GM18868 (cell line): ENCODE measurements around the gene DRAP1.
"Not testable (repeated sequence)": the region's sequence is repeated elsewhere in the genome, so short reads cannot be mapped to it uniquely, and the experiment has no call there.

ENCODE experiments used
- ATAC-seq: cut with Tn5 transposase; IDR thresholded peaks from one replicate; pipeline ENCODE4 v1.9.1; 2021; ENCODE audit warnings: mild to moderate bottlenecking, moderate library complexity; ENCODE audit not compliant: unreplicated experiment

DRAP1 gene

GRCh38 chr11:65886826-65887722 lies 32.2 kb upstream of the DRAP1 start:
- no peak for ATAC-seq

DNA sequence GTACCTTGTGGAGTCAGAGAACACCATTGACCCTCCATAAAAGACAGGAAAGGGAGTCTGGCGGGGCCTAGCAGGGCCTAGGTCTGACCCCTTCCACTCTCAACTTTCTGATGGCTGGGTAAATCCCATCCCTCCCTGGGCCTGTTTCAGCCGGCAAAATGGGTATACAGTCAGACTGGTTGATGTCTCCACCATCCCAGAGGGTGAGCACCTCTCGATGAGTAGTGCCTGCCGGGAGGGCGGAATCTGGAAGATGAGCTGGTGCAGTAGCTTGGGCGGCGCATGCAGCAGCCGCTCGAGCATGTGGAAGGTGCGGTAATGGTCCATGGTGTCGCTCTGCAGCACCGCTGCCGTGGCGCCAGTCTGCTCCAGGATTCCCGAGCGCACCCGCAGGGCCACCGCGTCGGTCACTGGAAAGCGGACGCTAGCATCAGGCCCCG lies 31.5 kb upstream of the DRAP1 start:
- no peak for ATAC-seq

GRCh38 chr11:65888163-65888814 lies 30.9 kb upstream of the DRAP1 start, which contains the start of gene FIBP:
FIBP (minus strand) TSS chr11:65888471; CDS start chr11:65888418, 53 bp downstream.
- ATAC-seq, result peak; percentile 58

GRCh38 chr11:65890324-65891218 lies 28.7 kb upstream of the DRAP1 start, which contains the start of gene CCDC85B:
CCDC85B (plus strand) TSS chr11:65890673; CDS start chr11:65890784, 111 bp downstream.
- ATAC-seq, result peak; percentile 54

- ATAC-seq, result no peak
These were observed 27.7 kb upstream of the DRAP1 start for GRCh38 chr11:65891219-65892136.

DNA sequence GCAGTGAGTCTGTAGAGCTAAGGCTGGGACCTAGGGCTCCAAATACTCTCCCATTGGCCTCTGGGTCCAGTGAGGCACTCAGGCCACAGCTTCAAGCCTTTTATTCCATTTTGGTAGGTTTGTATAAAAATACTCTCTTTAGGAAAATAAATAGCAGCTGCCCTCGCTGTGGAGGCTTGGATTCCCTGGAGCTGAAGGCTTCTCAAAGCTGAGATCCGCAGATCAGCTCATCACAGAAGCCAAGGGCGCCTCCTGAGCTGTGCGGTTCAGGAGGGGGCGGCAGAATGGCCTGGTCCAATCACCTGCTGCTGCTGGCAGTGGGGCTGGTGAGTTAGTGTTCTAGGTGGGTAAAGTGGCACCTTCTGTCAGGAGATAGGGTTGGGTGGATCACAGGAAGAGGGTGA lies 27.1 kb upstream of the DRAP1 start:
- not testable (repeated sequence) for ATAC-seq

GRCh38 chr11:65892661-65893317 lies 26.4 kb upstream of the DRAP1 start:
- ATAC-seq, result no peak

DNA sequence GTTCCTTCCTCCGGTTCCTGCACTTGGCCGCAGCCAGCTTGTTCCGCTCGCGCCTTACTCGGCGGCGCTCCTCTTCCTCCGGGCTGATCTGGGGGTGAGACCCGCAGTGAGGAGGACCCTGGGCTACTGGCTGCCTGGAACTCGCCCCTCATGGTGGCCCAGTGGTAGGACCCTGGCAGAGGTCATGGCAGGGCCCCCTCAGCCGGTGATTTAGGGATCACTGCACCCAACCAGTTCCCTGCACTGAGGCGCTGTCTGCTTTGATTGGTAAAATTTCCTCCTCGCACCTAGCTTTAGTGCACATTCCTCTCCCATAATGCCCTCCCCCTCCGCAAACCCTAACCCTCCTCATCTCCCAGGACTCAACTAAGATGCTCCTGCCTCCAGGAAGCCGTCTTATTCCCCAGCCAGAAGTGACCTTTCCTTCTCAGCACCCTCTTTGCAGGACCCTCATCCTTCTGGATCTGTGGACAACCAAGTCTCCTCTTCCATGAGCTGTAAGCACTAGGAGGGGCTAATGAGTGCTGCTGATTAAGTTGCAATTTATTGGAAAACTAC lies 25.1 kb upstream of the DRAP1 start:
- no peak for ATAC-seq

GRCh38 chr11:65895482-65895981 lies 23.7 kb upstream of the DRAP1 start:
- no peak for ATAC-seq

DNA sequence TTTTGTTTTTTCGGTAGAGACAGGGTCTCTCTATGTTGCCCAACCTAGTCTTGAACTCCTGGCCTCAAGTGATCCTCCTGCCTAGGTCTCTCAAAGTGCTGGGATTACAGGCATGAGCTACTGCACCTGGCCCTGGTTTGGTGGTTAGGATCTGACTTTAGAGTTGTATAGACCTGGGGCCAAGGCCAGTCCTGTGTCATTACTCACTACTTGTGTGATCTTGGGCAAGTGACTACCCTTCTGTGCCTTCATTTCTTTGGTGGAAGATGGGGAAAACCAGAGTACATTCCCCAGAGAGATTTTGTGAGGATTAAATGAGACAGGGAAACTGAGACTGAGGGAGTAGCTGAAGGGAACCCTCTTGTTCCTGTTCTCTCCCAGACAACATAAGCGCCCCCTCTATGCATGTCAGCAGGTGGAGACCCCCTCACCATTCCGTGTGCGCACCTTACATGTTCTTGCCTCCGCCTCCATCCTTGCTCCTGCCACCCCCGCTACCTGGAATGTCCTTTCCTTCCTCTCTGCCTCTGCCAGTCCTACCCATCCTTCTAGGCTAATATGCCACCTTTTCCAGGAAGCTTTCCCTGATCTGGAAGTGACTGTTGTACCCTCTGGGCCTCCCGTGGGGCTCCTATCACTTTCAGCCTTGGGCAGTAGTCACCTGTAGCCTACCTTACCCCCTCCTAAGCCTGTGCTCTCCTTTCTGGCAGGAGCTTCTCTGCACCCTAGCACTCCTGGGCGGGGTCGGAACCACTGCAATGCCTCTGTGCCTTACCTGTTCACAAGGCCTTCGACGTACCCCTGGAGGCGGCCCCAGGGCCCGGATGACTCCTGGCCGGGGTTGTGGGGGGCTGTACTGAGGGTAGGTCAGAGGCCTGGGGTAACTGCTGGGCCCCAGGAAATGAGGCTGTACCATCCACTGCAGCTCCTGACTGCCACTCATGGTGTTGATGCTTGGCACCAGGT lies 22.9 kb upstream of the DRAP1 start:
- ATAC-seq, result no peak

- no peak for ATAC-seq
These were observed 22.2 kb upstream of the DRAP1 start for GRCh38 chr11:65897020-65897471.

DNA sequence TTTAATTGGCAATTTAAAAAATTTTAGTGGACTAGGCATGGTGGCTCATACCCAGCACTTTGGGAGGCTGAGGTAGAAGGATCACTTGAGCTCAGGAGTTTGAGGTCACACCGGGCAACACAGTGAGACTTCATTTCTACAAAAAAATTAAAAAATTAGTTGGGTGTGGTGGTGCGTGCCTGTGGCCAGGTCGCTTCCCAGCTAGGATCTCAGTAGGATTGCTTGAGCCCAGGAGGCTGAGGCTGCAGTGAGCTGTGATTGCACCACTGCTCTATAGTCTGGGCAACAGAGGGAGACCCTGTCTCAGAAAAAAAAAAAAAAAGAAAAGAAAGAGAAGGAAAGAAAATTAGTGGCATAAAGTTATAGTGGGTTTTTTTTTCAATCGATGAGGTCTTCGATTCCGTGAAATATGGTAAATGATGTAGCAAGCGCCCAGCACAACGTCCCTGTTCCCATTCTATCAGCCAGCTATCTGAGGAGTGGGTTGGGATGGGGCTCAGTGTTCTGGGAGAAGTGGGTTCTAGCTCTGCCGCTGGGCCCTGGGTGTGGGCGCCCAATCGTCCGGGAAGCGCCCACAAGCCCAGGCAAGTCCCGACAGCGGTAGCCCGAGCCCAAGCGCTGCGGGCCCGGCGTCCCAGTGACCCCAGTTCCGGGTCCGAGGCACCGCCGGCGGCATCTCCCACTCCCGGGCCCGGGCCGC lies 20.4 kb upstream of the DRAP1 start:
- no peak for ATAC-seq

GRCh38 chr11:65899356-65900124 lies 19.7 kb upstream of the DRAP1 start:
- ATAC-seq, result no peak

- ATAC-seq, result peak; percentile 85
These were observed 18.9 kb upstream of the DRAP1 start, which contains the start of gene FOSL1 for GRCh38 chr11:65900125-65900898. FOSL1 (minus strand) TSS chr11:65900388; CDS start chr11:65900339, 49 bp downstream.

DNA sequence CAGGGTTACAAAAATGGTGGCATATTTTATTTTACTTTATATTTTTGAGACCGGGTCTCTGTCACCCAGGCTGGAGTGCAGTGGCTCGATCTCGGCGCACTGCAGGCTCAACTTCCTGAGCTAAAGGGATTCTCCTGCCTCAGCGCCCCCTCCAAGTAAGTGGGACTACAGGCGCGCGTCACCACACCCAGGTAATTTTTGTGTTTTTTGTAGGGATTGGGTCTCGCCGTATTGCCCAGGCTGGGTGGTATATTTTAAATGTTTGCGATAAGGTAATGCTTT lies 18.4 kb upstream of the DRAP1 start:
- ATAC-seq, result no peak

DNA sequence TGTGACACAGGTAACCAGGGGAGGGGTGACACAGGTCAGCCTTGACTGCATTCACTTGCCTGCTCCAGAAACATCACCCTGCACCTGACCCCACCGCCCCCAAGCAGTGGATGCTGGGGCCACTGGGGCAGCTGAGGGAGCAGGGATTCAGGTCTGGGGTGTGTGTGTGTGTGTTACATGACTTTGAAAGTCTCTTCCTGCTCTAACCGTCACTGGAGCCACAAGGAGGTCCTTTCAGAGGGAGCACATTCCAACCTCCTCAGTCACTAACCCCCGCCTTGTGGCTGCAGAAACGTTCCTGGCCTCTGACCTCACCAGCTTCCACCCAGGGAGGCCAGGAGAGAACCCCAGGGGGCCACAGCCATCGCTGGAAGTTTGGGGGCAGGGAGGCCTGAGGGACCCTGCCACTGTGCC lies 16.2 kb upstream of the DRAP1 start:
- ATAC-seq, result no peak
